Motor neuron (in vitro differentiated cells): Measurements from ENCODE around the gene EVL. TPM values are rescaled to one million over a fixed set of nuclear protein-coding genes. Genes with fewer than 3 reads are reported as not detected.
"Not testable (repeated sequence)": the region's sequence is repeated elsewhere in the genome, so short reads cannot be mapped to it uniquely, and the experiment has no call there.

Experiments
- ATAC-seq, 8 experiments: fragments of 200-7000 bp; cut with Tn5 transposase; replicated peaks in 6 of 8; 2 replicates each; pipeline ENCODE4 v1.8.0; 2021; ENCODE audit warnings: mild to moderate bottlenecking in 8 of 8, moderate library complexity in 8 of 8
- H3K27ac ChIP-seq, 2 donors: fragments of 250-450 bp; sonication (Bioruptor Pico); 2 replicates each; pipeline ENCODE4 v1.9.0; 2021; ENCODE audit warnings: antibody characterized with exemption in 2 of 2, mild to moderate bottlenecking in 2 of 2, moderate library complexity in 1 of 2
- H3K4me1 ChIP-seq, 2 donors: fragments of 250-450 bp; sonication (Bioruptor Pico); replicated peaks in 1 of 2; 2 replicates each; pipeline ENCODE4 v1.6.1; 2021; ENCODE audit warnings: antibody characterized with exemption in 2 of 2, mild to moderate bottlenecking in 2 of 2, moderate library complexity in 1 of 2
- H3K4me3 ChIP-seq, 5 donors: fragments of 250-450 bp; sonication (Bioruptor Pico); 2 replicates each; pipeline ENCODE4 v1.9.0; 2021; ENCODE audit warnings: antibody characterized with exemption in 5 of 5, mild to moderate bottlenecking in 5 of 5, moderate library complexity in 4 of 5
- WGBS, 10 experiments: fragments of 450-650 bp; shearing (Covaris generic); methylation state at CpG; one replicate each; pipeline ENCODE4 v1.0.0; 2022; 5-methylcytosine and 5-hydroxymethylcytosine counted together
- in situ Hi-C, 9 experiments: fragments of 400-800 bp; cut with MboI; loops; one replicate each; pipeline ENCODE4 v1.15.0; 2021; ENCODE audit warnings: low sequenced_read_pairs in 9 of 9, low pct_unique_long_range_greater_than_20kb in 2 of 9; ENCODE audit not compliant: unreplicated experiment in 9 of 9
- total RNA-seq, 8 experiments: library from RNA; unstranded; fragments of 300-600 nt; gene quantifications; 2 replicates each; pipeline versions ENCODE4 v1.2.3 to v1.2.4, GENCODE V29; 2022

Gene EVL
- 100 to 1,000 TPM in 4 of 8 experiments, 10 to 100 TPM in 3, 1 to 10 TPM in 1; 9.5 to 178 (median 119) TPM for total RNA-seq

DNA sequence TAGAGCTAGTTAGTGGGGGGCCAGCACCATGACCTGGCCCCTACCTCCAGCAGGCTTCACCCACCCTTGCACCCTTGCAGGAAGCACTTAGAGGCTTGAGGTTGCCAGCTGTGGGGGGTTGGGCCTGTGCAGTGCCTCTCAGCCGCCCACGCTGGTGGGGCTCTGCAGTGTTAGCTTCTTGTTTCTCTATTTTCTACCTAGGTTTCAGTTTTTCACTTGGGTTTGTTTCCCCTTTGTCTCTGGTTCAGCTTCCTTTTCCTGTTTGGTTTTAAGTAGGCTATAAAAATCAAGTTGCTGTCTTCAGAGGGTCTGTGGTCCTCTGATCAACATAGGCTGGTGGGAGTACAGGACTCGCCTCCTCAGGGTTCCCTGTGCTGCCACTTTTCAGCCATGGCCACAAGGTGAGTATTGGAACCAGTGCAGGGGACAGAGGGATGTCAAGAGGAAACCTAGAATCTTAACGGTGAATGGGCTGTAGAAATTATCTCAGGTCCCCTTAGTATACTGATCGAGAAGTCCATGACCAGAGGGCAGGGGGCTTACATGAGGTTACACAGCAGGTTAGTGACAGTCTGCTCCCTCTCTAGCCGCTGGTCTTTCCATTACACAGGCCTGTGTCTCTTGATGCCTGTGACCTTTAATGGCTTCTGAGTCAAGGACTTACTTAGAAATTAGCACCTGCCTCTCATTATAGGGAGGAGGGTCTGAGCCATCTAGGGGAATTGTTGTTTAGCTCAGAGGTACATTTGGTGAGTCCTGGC is at the start of gene EVL:
Gene EVL (plus strand): TSS at position 312 of the 761 bp plus-strand sequence. CDS start 79 bp downstream, at position 391.
- WGBS, 10 experiments = 70 to 100% (median 94%) methylated on average over 1 to 4 of the region's 6 CpGs; no CpG with 5 or more reads in 3 of the 10 experiments
- Histone ChIP-seq H3K27ac (no peak within 1 kb of the TSS), H3K4me1 (peaks cover 0 to 8% of the 10 kb centered on the region in 2 donors), H3K4me3 (no peak within 1 kb of the TSS)
- no peak for ATAC-seq
- in situ Hi-C loops = no loop called here

GRCh38 chr14:100017553-100017952 is 47.7 kb upstream of the EVL start:
- peaks cover 46 to 47% of the 10 kb centered on the region in 2 donors for H3K4me1 ChIP-seq
- in situ Hi-C loops = no loop called here
- no peak overlapping the region for H3K4me3 ChIP-seq
- no peak for ATAC-seq
- no peak overlapping the region for H3K27ac ChIP-seq
- 76 to 94% (median 91%) methylated on average over 2 to 5 of the region's 5 CpGs; no CpG with 5 or more reads in 4 of the 10 experiments for WGBS, 10 experiments

- Histone ChIP-seq H3K4me3 (no peak overlapping the region), H3K27ac (peak overlapping the region; percentile 76 to 88), H3K4me1 (peaks cover 51 to 52% of the 10 kb centered on the region in 2 donors)
- ATAC-seq = no peak
- 40 to 100% (median 87%) methylated on average over 1 to 7 of the region's 7 CpGs; no CpG with 5 or more reads in 2 of the 10 experiments for WGBS, 10 experiments
- in situ Hi-C loops = no loop called here
Observed at GRCh38 chr14:100018054-100018453, 47.2 kb upstream of the EVL start.

GRCh38 chr14:100018482-100018881 is 46.7 kb upstream of the EVL start:
- in situ Hi-C loops = no loop called here
- Histone ChIP-seq H3K4me1 (peaks cover 55 to 56% of the 10 kb centered on the region in 2 donors), H3K4me3 (peak overlapping the region in 2 of 5 donors; percentile 30 to 33), H3K27ac (peak overlapping the region; percentile 76 to 88)
- 31 to 83% (median 59%) methylated on average over 1 to 7 of the region's 8 CpGs; no CpG with 5 or more reads in 2 of the 10 experiments for WGBS, 10 experiments
- peak in 4 of 8 experiments; percentile 2 to 20 (median 13) for ATAC-seq

- H3K4me3 ChIP-seq = peak overlapping the region; percentile 23 to 36 (median 33)
- WGBS, 10 experiments = 15 to 90% (median 38%) methylated on average over 1 to 6 of the region's 8 CpGs; no CpG with 5 or more reads in 3 of the 10 experiments
- ATAC-seq = peak in 7 of 8 experiments; percentile 71 to 94 (median 91)
- H3K27ac ChIP-seq = peak overlapping the region; percentile 76 to 88
- in situ Hi-C loops = no loop called here
- peaks cover 55 to 58% of the 10 kb centered on the region in 2 donors for H3K4me1 ChIP-seq
Observed at GRCh38 chr14:100019156-100019744, 46.0 kb upstream of the EVL start.

DNA sequence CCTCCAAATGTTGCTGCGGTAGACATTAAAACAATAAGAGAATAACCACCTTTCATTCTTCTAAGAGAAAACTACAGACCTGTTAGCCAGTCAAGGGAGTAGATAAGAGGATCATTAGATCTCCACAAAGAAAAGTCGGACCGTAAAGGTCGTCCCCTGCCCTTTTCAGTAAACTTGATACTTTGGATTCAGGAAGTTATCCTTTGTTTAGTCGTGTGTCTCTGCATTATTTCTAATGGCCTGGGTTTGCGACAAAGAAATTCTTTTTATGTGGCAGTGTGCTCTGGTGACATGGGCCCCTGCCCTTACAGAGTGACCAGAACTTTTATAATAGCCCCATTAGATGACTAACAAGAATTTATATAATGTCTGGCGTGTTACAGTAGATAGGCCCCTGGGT is 44.6 kb upstream of the EVL start:
- no peak for ATAC-seq
- H3K4me3 ChIP-seq = peak overlapping the region; percentile 23 to 36 (median 33)
- in situ Hi-C loops = no loop called here
- H3K27ac ChIP-seq = peak overlapping the region in 1 of 2 donors; percentile 4
- H3K4me1 ChIP-seq = peaks cover 55 to 58% of the 10 kb centered on the region in 2 donors
- 40 to 100% (median 61%) methylated on average over 1 to 7 of the region's 7 CpGs for WGBS, 10 experiments

- 0 to 92% (median 68%) methylated on average over 2 to 9 of the region's 12 CpGs; no CpG with 5 or more reads in 1 of the 10 experiments for WGBS, 10 experiments
- peak overlapping the region; percentile 50 for H3K27ac ChIP-seq
- peak; percentile 21 to 93 (median 64) for ATAC-seq
- H3K4me1 ChIP-seq = peaks cover 51 to 53% of the 10 kb centered on the region in 2 donors
- in situ Hi-C loops = no loop called here
- H3K4me3 ChIP-seq = no peak overlapping the region
Observed at GRCh38 chr14:100022772-100023451, 42.3 kb upstream of the EVL start.

- in situ Hi-C loops = no loop called here
- WGBS, 10 experiments = 20 to 88% (median 46%) methylated on average over 1 of the region's 1 CpG; no CpG with 5 or more reads in 4 of the 10 experiments
- peak in 5 of 8 experiments; percentile 52 to 92 (median 66) for ATAC-seq
- H3K27ac ChIP-seq = no peak overlapping the region
- no peak overlapping the region for H3K4me3 ChIP-seq
- H3K4me1 ChIP-seq = peaks cover 31 to 34% of the 10 kb centered on the region in 2 donors
Observed at GRCh38 chr14:100025111-100025510, 40.1 kb upstream of the EVL start.

DNA sequence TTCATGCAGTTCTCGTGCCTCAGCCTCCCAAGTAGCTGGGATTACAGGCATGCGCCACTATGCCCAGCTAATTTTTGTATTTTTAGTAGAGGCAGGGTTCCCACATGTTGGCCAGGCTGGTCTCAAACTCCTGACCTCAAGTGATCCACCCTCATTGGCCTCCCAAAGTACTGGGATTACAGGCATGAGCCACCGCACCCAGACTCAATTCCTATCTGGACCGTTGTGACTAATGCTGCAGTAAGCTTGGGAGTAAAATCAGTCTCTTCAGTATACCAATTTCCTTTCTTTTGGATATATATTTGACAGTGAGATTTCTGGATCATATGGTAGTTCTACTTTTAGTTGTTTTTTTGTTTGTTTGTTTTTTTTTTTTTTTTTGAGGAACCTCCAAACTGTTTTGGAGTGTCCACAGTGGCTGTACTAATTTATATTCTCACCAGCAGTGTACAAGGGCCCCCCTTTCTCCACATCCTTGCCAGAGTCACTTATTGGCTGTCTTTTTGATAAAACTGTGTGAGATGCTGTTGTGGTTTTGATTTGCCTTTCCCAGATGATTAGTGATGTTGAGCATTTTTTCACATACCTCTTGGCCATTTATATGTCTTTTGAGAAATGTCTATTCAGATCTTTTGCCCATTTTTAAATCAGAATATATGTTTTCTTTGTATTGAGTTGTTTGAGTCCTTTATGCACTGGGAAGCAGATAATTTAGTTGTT is 37.3 kb upstream of the EVL start:
- 80 to 100% (median 91%) methylated on average over 1 to 4 of the region's 4 CpGs; no CpG with 5 or more reads in 2 of the 10 experiments for WGBS, 10 experiments
- no peak for ATAC-seq
- Histone ChIP-seq H3K27ac (no peak overlapping the region), H3K4me1 (peaks cover 5 to 9% of the 10 kb centered on the region in 2 donors), H3K4me3 (no peak overlapping the region)
- in situ Hi-C loops = no loop called here

DNA sequence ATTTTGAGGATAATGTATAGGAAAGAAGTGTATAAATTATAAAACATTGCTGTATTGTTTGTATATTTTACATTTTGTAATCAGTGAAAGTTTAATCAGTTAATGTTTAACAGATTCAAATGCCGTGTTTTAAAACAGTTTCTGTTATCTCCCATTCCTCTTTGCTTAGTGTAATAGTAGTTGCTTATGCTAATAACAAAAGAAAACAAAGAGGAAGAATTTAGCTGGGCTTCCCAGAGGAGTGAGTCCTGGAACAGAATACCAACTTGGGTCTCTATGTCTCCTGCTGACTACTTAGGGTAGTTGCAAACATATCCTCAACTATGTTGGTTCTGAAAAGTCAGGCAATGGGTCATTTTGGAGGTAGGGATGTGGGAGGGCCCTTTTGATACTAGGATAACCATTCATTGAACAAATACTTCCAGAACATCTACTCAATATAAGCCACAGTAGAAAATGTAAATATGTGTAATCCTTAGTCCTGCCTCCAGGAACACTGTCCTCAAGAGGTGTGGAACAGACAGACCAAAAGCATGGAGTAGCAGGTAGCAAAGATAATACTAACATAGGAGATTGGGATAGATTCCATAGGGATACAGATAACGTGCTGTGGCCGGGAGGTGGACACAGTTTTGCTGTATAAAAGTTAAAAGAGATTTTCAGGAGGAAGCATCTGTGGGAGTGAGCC is 36.1 kb upstream of the EVL start:
- Histone ChIP-seq H3K4me1 (peaks cover 0 to 2% of the 10 kb centered on the region in 2 donors), H3K4me3 (no peak overlapping the region), H3K27ac (no peak overlapping the region)
- in situ Hi-C loops = no loop called here
- 33 to 100% (median 78%) methylated on average over 1 to 3 of the region's 3 CpGs for WGBS, 10 experiments
- no peak for ATAC-seq

GRCh38 chr14:100030006-100030405 is 35.2 kb upstream of the EVL start:
- ATAC-seq, H3K27ac ChIP-seq, H3K4me1 ChIP-seq, H3K4me3 ChIP-seq, in situ Hi-C loops: not testable (repeated sequence)
- 67 to 100% (median 96%) methylated on average over 1 to 11 of the region's 13 CpGs; no CpG with 5 or more reads in 2 of the 10 experiments for WGBS, 10 experiments
